Measurements from ENCODE around the gene APOA1.

DNA sequence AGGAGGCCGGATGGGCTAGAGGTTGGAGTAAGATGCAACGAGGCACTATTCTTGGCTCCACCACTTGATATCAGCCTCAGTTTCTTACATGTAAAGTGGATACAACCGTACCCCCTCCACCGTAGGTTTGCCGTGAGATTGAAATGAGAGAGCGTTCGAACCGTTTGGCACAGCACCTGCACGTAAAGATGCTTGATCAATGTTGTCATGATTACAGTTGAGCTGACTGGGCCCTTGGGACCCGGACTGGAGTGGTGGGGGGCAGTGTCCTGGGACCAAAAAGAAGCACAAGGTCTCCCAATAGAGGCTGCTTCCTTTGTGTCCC, 4.0 kb downstream of the APOA1 start:
- TF ChIP-seq, protein P1, sequence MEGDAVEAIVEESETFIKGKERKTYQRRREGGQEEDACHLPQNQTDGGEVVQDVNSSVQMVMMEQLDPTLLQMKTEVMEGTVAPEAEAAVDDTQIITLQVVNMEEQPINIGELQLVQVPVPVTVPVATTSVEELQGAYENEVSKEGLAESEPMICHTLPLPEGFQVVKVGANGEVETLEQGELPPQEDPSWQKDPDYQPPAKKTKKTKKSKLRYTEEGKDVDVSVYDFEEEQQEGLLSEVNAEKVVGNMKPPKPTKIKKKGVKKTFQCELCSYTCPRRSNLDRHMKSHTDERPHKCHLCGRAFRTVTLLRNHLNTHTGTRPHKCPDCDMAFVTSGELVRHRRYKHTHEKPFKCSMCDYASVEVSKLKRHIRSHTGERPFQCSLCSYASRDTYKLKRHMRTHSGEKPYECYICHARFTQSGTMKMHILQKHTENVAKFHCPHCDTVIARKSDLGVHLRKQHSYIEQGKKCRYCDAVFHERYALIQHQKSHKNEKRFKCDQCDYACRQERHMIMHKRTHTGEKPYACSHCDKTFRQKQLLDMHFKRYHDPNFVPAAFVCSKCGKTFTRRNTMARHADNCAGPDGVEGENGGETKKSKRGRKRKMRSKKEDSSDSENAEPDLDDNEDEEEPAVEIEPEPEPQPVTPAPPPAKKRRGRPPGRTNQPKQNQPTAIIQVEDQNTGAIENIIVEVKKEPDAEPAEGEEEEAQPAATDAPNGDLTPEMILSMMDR (IDR thresholded peaks at IDR 0.05), result no peak
- TF ChIP-seq EZH2 (IDR thresholded peaks at IDR 0.05) (no peak), EZH2phosphoT487 (IDR thresholded peaks at IDR 0.05) (no peak)
